Liver (tissue), 9 donors: ENCODE data around the gene IREB2. TPM values are rescaled to one million over a fixed set of nuclear protein-coding genes. Genes with fewer than 3 reads are reported as not detected.

Source experiments
- DNase-seq: peaks from one replicate; pipeline ENCODE4 v3.0.0-alpha.2; 2017; ENCODE audit warnings: low spot score
- H3K27ac ChIP-seq, 2 donors: one replicate each; pipeline ENCODE4 v1.7.0; 2013; ENCODE audit warnings: inconsistent platforms in 2 of 2, low read length in 2 of 2, control low read depth in 1 of 2, low read depth in 1 of 2, mild to moderate bottlenecking in 1 of 2
- H3K27me3 ChIP-seq, 4 donors: one replicate each; pipeline versions ENCODE4 v1.6.1 to v1.7.0; 2013; ENCODE audit warnings: low read length in 3 of 4, inconsistent platforms in 1 of 4, mild to moderate bottlenecking in 1 of 4, moderate library complexity in 1 of 4; ENCODE audit not compliant: control insufficient read depth in 4 of 4, insufficient read depth in 4 of 4
- H3K36me3 ChIP-seq, 4 donors: one replicate each; pipeline versions ENCODE4 v1.6.1 to v1.7.0; 2013; ENCODE audit warnings: low read length in 3 of 4, mild to moderate bottlenecking in 3 of 4, low read depth in 1 of 4, moderate library complexity in 1 of 4; ENCODE audit not compliant: control insufficient read depth in 4 of 4, insufficient read depth in 3 of 4
- H3K4me1 ChIP-seq, 4 donors: one replicate each; pipeline versions ENCODE4 v1.6.1 to v1.7.0; 2013; ENCODE audit warnings: low read length in 3 of 4, mild to moderate bottlenecking in 3 of 4, moderate library complexity in 1 of 4; ENCODE audit not compliant: control insufficient read depth in 4 of 4, insufficient read depth in 4 of 4
- H3K4me3 ChIP-seq, 3 donors: one replicate each; pipeline versions ENCODE4 v1.6.1 to v1.7.0; 2013; ENCODE audit warnings: low read length in 3 of 3, control low read depth in 1 of 3, low read depth in 1 of 3, mild to moderate bottlenecking in 1 of 3
- H3K9ac ChIP-seq, 2 donors: one replicate each; pipeline ENCODE4 v1.7.0; 2013; ENCODE audit warnings: low read length in 2 of 2, mild to moderate bottlenecking in 2 of 2, moderate library complexity in 2 of 2, control low read depth in 1 of 2, low read depth in 1 of 2
- H3K9me3 ChIP-seq, 4 donors: one replicate each; pipeline versions ENCODE4 v1.6.1 to v1.7.0; 2013; ENCODE audit warnings: low read length in 3 of 4; ENCODE audit not compliant: control insufficient read depth in 4 of 4
- ATF3 ChIP-seq: IDR thresholded peaks from 2 replicates; pipeline ENCODE4 v1.6.1; 2016; ENCODE audit warnings: antibody characterized with exemption
- CTCF ChIP-seq: fragments of 150-350 bp; IDR thresholded peaks from 2 replicates; pipeline ENCODE4 v1.5.1; 2017; ENCODE audit warnings: improper control_type of control experiment, low read depth, low read length; ENCODE audit not compliant: missing input control
- EGR1 ChIP-seq, 2 donors: IDR thresholded peaks; 2 replicates each; pipeline ENCODE4 v1.6.1; 2016 to 2018; ENCODE audit warnings: antibody characterized with exemption in 2 of 2, low read depth in 2 of 2
- FOXA1 ChIP-seq: IDR thresholded peaks from 2 replicates; pipeline ENCODE4 v1.6.1; 2016; ENCODE audit warnings: antibody characterized with exemption
- FOXA2 ChIP-seq: IDR thresholded peaks from 2 replicates; pipeline ENCODE4 v1.6.1; 2016; ENCODE audit warnings: antibody characterized with exemption
- GABPA ChIP-seq, 2 donors: IDR thresholded peaks in 1 of 2; conservative IDR thresholded peaks in 1 of 2; 2 replicates each; pipeline ENCODE4 v1.6.1; 2016; ENCODE audit warnings: antibody characterized with exemption in 2 of 2, mild to moderate bottlenecking in 1 of 2, moderate library complexity in 1 of 2
- HNF4A ChIP-seq, 2 donors: conservative IDR thresholded peaks; 2 replicates each; pipeline ENCODE4 v1.6.1; 2016; ENCODE audit warnings: antibody characterized with exemption in 2 of 2, mild to moderate bottlenecking in 2 of 2
- HNF4G ChIP-seq: IDR thresholded peaks from 2 replicates; pipeline ENCODE4 v1.6.1; 2016; ENCODE audit warnings: antibody characterized with exemption
- JUND ChIP-seq, 2 donors: IDR thresholded peaks; 2 replicates each; pipeline ENCODE4 v1.6.1; 2016; ENCODE audit warnings: antibody characterized with exemption in 2 of 2
- MAX ChIP-seq: IDR thresholded peaks from 2 replicates; pipeline ENCODE4 v1.6.1; 2016; ENCODE audit warnings: antibody characterized with exemption
- NR2F2 ChIP-seq: IDR thresholded peaks from 2 replicates; pipeline ENCODE4 v1.6.1; 2016; ENCODE audit warnings: antibody characterized with exemption
- RAD21 ChIP-seq, 2 donors: IDR thresholded peaks; 2 replicates each; pipeline ENCODE4 v1.6.1; 2016; ENCODE audit warnings: antibody characterized with exemption in 2 of 2, mild to moderate bottlenecking in 2 of 2
- REST ChIP-seq: IDR thresholded peaks from 2 replicates; pipeline ENCODE4 v1.6.1; 2016; ENCODE audit warnings: antibody characterized with exemption, mild to moderate bottlenecking
- RXRA ChIP-seq, 2 donors: IDR thresholded peaks; 2 replicates each; pipeline ENCODE4 v1.6.1; 2017 to 2018; ENCODE audit warnings: antibody characterized with exemption in 2 of 2, mild to moderate bottlenecking in 1 of 2
- SP1 ChIP-seq: IDR thresholded peaks from 2 replicates; pipeline ENCODE4 v1.6.1; 2018; ENCODE audit warnings: antibody characterized with exemption, mild to moderate bottlenecking
- TAF1 ChIP-seq: conservative IDR thresholded peaks from 2 replicates; pipeline ENCODE4 v1.6.1; 2016; ENCODE audit warnings: antibody characterized with exemption, mild to moderate bottlenecking
- YY1 ChIP-seq: IDR thresholded peaks from 2 replicates; pipeline ENCODE4 v1.6.1; 2016; ENCODE audit warnings: antibody characterized with exemption, mild to moderate bottlenecking
- ZBTB33 ChIP-seq: IDR thresholded peaks from 2 replicates; pipeline ENCODE4 v1.6.1; 2016; ENCODE audit warnings: antibody characterized with exemption
- WGBS: extraction: QIAGEN DNeasy Blood & Tissue Kit; methylation state at CpG from one replicate; pipeline ENCODE4 v1.1.7; 2013; 5-methylcytosine and 5-hydroxymethylcytosine counted together
- polyA plus RNA-seq, 2 donors: library from polyadenylated mRNA; stranded (reverse) in 1 of 2; unstranded in 1 of 2; fragments of 200-250 nt in 1 of 2; fragments of >200 nt in 1 of 2; fragmentation: Nextera tagmentation in 1 of 2; extraction: Ambion mirVana in 1 of 2; gene quantifications; one replicate each; pipeline versions ENCODE4 v1.2.1 to v1.2.3, GENCODE V29; 2013 to 2015
- total RNA-seq, 2 donors: library from RNA; depleted of rRNA; stranded (reverse); fragments of >200 nt; gene quantifications; one replicate each; pipeline ENCODE4 v1.2.3, GENCODE V29; 2014
- donor health status: healthy.
- donor health status: healthy.
- donor health status: healthy.
- donor health status: healthy.
- donor health status: healthy.

The IREB2 gene
- total and polyA plus RNA-seq, 4 donors, result 7.0 to 51.4 (median 17.0) TPM

- 1% methylated on average over 63 of the region's 63 CpGs for WGBS
Measured at GRCh38 chr15:78506971-78507830, 69.2 kb downstream of the IREB2 start, which contains the start of gene HYKK. Gene HYKK (plus strand): TSS chr15:78507577. CDS start chr15:78513089, 5,512 bp downstream.

More at GRCh38 chr15:78506971-78507830, 69.2 kb downstream of the IREB2 start, which contains the start of gene HYKK:
- no peaks in the 10 kb centered on the region for H3K27me3 ChIP-seq
- H3K27ac ChIP-seq, result peak within 1 kb of the TSS in 1 of 2 donors; percentile 43
- peak; percentile 29 to 56 for TF ChIP-seq JUND (IDR thresholded peaks at IDR 0.05)
- TF ChIP-seq NR2F2, result no peak
- TF ChIP-seq CTCF, result no peak
- TF ChIP-seq SP1, result peak; percentile 96
- no peak for TF ChIP-seq HNF4G
- TF ChIP-seq ATF3, result no peak
- TF ChIP-seq FOXA2, result peak; percentile 66
- peak; percentile 90 for TF ChIP-seq FOXA1
- TF ChIP-seq HNF4A (conservative IDR thresholded peaks at IDR 0.05), result peak in 1 of 2 donors; percentile 49
- TF ChIP-seq RAD21 (IDR thresholded peaks at IDR 0.05), result peak in 1 of 2 donors; percentile 44
- peak in 1 of 2 donors; percentile 37 for TF ChIP-seq GABPA (IDR thresholded peaks at IDR 0.05 in 1 of 2, conservative IDR thresholded peaks at IDR 0.05 in 1 of 2)
- TF ChIP-seq TAF1, result peak; percentile 67
- peak; percentile 72 for TF ChIP-seq REST
- peak; percentile 57 for TF ChIP-seq MAX
- TF ChIP-seq ZBTB33, result peak; percentile 56
- TF ChIP-seq RXRA (IDR thresholded peaks at IDR 0.05), result peak; percentile 82 to 87
- TF ChIP-seq EGR1 (IDR thresholded peaks at IDR 0.05; ENCODE audit: low read depth in 2 of 2), result no peak
- TF ChIP-seq YY1, result peak; percentile 69
- H3K9ac ChIP-seq, result peak within 1 kb of the TSS; percentile 48 to 53
- H3K4me1 ChIP-seq, result peaks cover 2 to 14% (median 6%) of the 10 kb centered on the region in 4 donors
- peak within 1 kb of the TSS; percentile 67 to 90 (median 87) for H3K4me3 ChIP-seq
- peak; percentile 81 for DNase-seq
- H3K36me3 ChIP-seq, result no peaks in the 10 kb centered on the region
- no peaks in the 10 kb centered on the region for H3K9me3 ChIP-seq
